ENCODE data around the gene LPCAT4. TPM values are rescaled to one million over a fixed set of nuclear protein-coding genes. Genes with fewer than 3 reads are reported as not detected.
"Not testable (repeated sequence)": the region's sequence is repeated elsewhere in the genome, so short reads cannot be mapped to it uniquely, and the experiment has no call there.

Gene LPCAT4
- total RNA-seq, 1 donor, result 19.9 TPM

DNA sequence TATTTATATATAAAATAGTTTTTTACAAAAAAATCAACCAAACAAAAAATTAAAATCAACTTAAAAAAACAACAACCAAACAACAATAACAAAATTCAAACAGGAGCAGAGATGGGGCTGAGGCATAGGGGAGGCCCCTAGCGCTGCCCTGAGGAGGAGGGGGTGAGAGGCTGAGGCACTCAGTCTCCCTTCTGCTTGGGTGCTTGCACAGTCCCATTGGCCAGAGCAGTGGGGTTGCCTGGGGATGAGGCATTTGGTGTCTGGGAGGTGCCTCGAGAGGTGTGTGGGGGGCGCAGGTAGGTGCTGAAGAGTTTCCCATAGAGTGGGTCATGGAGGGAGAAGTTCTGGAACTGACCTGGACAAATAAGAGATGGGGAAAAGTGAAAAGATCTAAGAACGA lies 8.0 kb downstream of the LPCAT4 start:
- TF ChIP-seq, protein P1, sequence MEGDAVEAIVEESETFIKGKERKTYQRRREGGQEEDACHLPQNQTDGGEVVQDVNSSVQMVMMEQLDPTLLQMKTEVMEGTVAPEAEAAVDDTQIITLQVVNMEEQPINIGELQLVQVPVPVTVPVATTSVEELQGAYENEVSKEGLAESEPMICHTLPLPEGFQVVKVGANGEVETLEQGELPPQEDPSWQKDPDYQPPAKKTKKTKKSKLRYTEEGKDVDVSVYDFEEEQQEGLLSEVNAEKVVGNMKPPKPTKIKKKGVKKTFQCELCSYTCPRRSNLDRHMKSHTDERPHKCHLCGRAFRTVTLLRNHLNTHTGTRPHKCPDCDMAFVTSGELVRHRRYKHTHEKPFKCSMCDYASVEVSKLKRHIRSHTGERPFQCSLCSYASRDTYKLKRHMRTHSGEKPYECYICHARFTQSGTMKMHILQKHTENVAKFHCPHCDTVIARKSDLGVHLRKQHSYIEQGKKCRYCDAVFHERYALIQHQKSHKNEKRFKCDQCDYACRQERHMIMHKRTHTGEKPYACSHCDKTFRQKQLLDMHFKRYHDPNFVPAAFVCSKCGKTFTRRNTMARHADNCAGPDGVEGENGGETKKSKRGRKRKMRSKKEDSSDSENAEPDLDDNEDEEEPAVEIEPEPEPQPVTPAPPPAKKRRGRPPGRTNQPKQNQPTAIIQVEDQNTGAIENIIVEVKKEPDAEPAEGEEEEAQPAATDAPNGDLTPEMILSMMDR (IDR thresholded peaks at IDR 0.05; ENCODE audit: insufficient read depth, low read depth, low read length), result no peak
- no peak for DNase-seq (ENCODE audit: low read depth)
- no peak overlapping the region for H3K4me3 ChIP-seq (ENCODE audit: low read depth, low read length)

GRCh38 chr15:34358367-34358766 lies 8.6 kb downstream of the LPCAT4 start:
- H3K4me3 ChIP-seq (ENCODE audit: low read depth, low read length), result no peak overlapping the region
- TF ChIP-seq, protein P1 (IDR thresholded peaks at IDR 0.05; ENCODE audit: insufficient read depth, low read depth, low read length), result peak; percentile 27
- no peak for DNase-seq (ENCODE audit: low read depth)

DNA sequence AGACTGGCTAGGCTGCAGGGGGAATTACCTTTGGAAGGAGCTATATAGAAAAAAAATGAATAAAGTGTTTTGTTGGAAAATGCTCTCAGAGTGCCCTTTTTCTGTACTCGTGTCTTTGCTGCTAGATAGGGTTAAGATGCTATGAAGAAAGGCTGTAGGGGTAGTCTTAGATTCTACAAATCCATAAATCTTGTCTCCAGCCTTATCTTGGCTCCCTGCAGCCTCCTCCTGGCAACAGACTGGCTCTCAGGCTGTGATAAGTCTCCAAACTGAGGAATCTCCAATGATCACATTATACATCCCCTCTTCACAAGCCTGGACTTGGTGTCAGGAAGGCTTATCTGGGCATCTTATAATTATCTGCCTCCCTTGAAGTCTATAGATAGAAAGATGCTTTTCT lies 9.3 kb downstream of the LPCAT4 start:
- TF ChIP-seq, protein P1 (IDR thresholded peaks at IDR 0.05; ENCODE audit: insufficient read depth, low read depth, low read length), result no peak
- H3K4me3 ChIP-seq (ENCODE audit: low read depth, low read length), result no peak overlapping the region
- DNase-seq (ENCODE audit: low read depth), result no peak

- DNase-seq (ENCODE audit: low read depth), result no peak
- TF ChIP-seq, protein P1 (IDR thresholded peaks at IDR 0.05; ENCODE audit: insufficient read depth, low read depth, low read length), result no peak
- H3K4me3 ChIP-seq (ENCODE audit: low read depth, low read length), result no peak overlapping the region
Observed at GRCh38 chr15:34355241-34355640, 11.8 kb downstream of the LPCAT4 start.

- no peak for DNase-seq (ENCODE audit: low read depth)
- H3K4me3 ChIP-seq (ENCODE audit: low read depth, low read length), result no peak overlapping the region
- TF ChIP-seq, protein P1 (IDR thresholded peaks at IDR 0.05; ENCODE audit: insufficient read depth, low read depth, low read length), result no peak
Observed at GRCh38 chr15:34354286-34354685, 12.7 kb downstream of the LPCAT4 start.

DNA sequence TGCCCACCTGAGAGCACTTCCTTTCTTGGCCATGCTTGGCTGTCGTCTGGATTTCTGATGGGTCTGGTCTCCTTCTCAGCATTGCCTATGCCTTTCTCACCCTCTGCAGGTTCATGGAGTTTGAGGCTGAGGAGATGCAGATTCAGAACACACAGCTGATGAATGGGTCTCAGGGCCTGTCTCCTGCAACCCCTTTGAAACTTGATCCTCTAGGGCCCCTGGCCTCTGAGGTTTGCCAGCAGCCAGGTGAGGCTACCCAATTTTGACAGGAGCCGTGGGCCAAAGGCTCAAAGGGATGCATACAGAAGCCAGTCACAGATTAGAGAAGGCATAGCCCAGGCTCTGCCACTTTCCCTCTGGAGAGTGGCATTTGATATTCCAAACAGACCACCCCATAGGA lies 13.4 kb downstream of the LPCAT4 start:
- no peak for DNase-seq (ENCODE audit: low read depth)
- H3K4me3 ChIP-seq (ENCODE audit: low read depth, low read length), result no peak overlapping the region
- TF ChIP-seq, protein P1 (IDR thresholded peaks at IDR 0.05; ENCODE audit: insufficient read depth, low read depth, low read length), result no peak

GRCh38 chr15:34352996-34353395 lies 14.0 kb downstream of the LPCAT4 start:
- not testable (repeated sequence) for H3K4me3 ChIP-seq (ENCODE audit: low read depth, low read length); DNase-seq (ENCODE audit: low read depth)
